Fibroblast of villous mesenchyme (primary cell): ENCODE results near the gene MAPKAPK2. TPM values are rescaled to one million over a fixed set of nuclear protein-coding genes. Genes with fewer than 3 reads are reported as not detected.

ENCODE experiments used
- DNase-seq: peaks from one replicate; pipeline ENCODE4 v3.0.0-alpha.2; 2010; ENCODE audit warnings: low read depth
- H3K4me3 ChIP-seq: 2 replicates; pipeline ENCODE4 v1.5.1; 2011; ENCODE audit warnings: low read depth, mild to moderate bottlenecking, low read length
- CTCF ChIP-seq: IDR thresholded peaks from 2 replicates; pipeline ENCODE4 v1.5.1; 2012; ENCODE audit warnings: low read depth, mild to moderate bottlenecking, low read length; ENCODE audit not compliant: insufficient read depth
- total RNA-seq: library from RNA; depleted of rRNA; stranded (reverse); fragments of >200 nt; gene quantifications from 2 replicates; pipeline ENCODE4 v1.2.3, GENCODE V29; 2012

MAPKAPK2 gene
- total RNA-seq, 1 donor = 45.3 TPM

DNA sequence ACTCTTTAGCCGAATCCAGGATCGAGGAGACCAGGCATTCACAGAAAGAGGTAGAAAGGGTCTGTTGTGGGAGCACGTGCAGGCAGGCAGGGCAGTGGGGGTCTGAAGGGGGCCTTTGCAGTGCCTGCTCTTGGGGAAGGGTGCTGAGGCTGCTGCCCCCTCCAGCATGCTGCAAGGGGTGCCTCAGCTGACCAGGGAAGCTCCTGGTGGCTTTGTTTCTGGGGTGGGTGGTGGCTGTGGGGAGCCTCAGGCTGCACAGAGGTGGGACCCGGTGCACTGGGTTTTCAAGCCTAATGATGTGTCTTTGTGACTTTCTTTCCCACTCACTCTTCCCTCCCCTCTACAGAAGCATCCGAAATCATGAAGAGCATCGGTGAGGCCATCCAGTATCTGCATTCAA, 44.3 kb downstream of the MAPKAPK2 start:
- no peak for TF ChIP-seq CTCF
- DNase-seq = no peak
- no peak overlapping the region for H3K4me3 ChIP-seq

GRCh38 chr1:206729507-206729906, 44.8 kb downstream of the MAPKAPK2 start:
- H3K4me3 ChIP-seq = no peak overlapping the region
- no peak for TF ChIP-seq CTCF
- DNase-seq = no peak

- TF ChIP-seq CTCF = no peak
- DNase-seq = no peak
- no peak overlapping the region for H3K4me3 ChIP-seq
Observed at GRCh38 chr1:206732508-206732907, 47.8 kb downstream of the MAPKAPK2 start.

DNA sequence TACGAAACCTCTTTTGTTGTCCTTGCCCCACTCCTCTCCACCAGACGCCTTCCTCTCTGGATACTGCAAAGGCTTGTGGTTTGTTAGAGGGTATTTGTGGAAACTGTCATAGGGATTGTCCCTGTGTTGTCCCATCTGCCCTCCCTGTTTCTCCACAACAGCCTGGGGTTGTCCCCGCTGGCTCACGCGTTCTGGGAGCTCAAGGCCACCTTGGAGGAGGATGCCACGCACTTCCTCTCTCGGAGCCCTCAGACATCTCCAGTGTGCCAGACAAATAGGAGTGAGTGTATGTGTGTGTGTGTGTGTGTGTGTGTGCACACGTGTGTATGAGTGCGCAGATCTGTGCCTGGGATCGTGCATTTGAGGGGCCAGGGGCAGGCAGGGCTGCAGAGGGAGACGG, 48.3 kb downstream of the MAPKAPK2 start:
- no peak for TF ChIP-seq CTCF
- no peak for DNase-seq
- no peak overlapping the region for H3K4me3 ChIP-seq

- H3K4me3 ChIP-seq = no peak overlapping the region
- DNase-seq = peak; percentile 34
- peak; percentile 82 for TF ChIP-seq CTCF
Observed at GRCh38 chr1:206734499-206735142, 49.9 kb downstream of the MAPKAPK2 start.

DNA sequence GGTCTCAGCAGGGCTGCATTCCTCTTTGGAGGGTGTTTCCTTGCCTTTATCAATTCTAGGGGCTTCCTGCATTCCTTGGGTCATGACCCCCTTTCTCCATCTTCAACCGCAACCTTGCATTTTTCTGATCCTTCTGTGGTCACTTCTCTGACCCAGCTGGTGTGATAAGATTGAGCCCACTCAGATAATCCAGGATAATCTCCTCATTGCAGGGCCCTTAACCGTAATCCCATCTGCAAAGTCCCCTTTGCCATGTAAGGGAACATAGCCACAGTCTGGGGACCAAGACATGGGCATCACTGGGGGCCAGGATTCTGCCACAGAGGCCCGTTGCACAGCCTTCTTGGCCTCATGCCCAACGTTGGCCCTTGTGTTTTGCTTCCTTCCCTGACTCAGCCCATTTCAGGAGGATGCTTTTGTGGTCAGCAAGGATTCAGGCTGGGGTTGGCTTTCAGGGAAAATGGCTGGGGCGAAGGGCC, 50.9 kb downstream of the MAPKAPK2 start:
- TF ChIP-seq CTCF = no peak

More for the DNA sequence above, 50.9 kb downstream of the MAPKAPK2 start:
- H3K4me3 ChIP-seq = no peak overlapping the region
- peak; percentile 86 for DNase-seq
